DOHH2 (cell line): ENCODE results near the gene DSG2.

ENCODE experiments used
- EZH2phosphoT487 ChIP-seq: fragments of 200-600 bp; sonication (generic); IDR thresholded peaks from 2 replicates; pipeline ENCODE4 v1.6.1; 2017; ENCODE audit warnings: borderline replicate concordance, mild to moderate bottlenecking, antibody characterized with exemption, low read length, moderate library complexity, mixed read lengths
- TF ChIP-seq, protein P1 (sequence below): fragments of 200-600 bp; sonication (generic); IDR thresholded peaks from one replicate; pipeline ENCODE4 v1.5.1; 2014; ENCODE audit warnings: antibody characterized with exemption, mild to moderate bottlenecking, low read depth, low read length; ENCODE audit not compliant: poor library complexity, severe bottlenecking

- TF ChIP-seq, protein P1, sequence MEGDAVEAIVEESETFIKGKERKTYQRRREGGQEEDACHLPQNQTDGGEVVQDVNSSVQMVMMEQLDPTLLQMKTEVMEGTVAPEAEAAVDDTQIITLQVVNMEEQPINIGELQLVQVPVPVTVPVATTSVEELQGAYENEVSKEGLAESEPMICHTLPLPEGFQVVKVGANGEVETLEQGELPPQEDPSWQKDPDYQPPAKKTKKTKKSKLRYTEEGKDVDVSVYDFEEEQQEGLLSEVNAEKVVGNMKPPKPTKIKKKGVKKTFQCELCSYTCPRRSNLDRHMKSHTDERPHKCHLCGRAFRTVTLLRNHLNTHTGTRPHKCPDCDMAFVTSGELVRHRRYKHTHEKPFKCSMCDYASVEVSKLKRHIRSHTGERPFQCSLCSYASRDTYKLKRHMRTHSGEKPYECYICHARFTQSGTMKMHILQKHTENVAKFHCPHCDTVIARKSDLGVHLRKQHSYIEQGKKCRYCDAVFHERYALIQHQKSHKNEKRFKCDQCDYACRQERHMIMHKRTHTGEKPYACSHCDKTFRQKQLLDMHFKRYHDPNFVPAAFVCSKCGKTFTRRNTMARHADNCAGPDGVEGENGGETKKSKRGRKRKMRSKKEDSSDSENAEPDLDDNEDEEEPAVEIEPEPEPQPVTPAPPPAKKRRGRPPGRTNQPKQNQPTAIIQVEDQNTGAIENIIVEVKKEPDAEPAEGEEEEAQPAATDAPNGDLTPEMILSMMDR = no peak
- no peak for TF ChIP-seq EZH2phosphoT487
Observed at GRCh38 chr18:31585991-31586390, 88.0 kb downstream of the DSG2 start.
